Natural killer cell (primary cell): ENCODE results near the gene DGKA. TPM values are rescaled to one million over a fixed set of nuclear protein-coding genes. Genes with fewer than 3 reads are reported as not detected.
"Not testable (repeated sequence)": the region's sequence is repeated elsewhere in the genome, so short reads cannot be mapped to it uniquely, and the experiment has no call there.

Experiments used
- ATAC-seq, 3 donors: fragments of 150-1000 bp in 2 of 3; fragments of 200-7000 bp in 1 of 3; cut with Tn5 transposase; 1 replicate in 1 of 3; 2 replicates in 2 of 3; pipeline ENCODE4 v1.10.0; 2021; ENCODE audit warnings: mild to moderate bottlenecking in 2 of 3, moderate library complexity in 2 of 3
- DNase-seq, 2 donors: peaks; one replicate each; pipeline versions ENCODE4 v3.0.0 to v3.0.0-alpha.2; 2013 to 2021; ENCODE audit warnings: mixed read lengths in 1 of 2
- H3K27ac ChIP-seq: one replicate; pipeline ENCODE4 v1.5.1; 2013; ENCODE audit warnings: mild to moderate bottlenecking, low read length
- H3K27me3 ChIP-seq: one replicate; pipeline ENCODE4 v1.6.1; 2013; ENCODE audit warnings: low read length; ENCODE audit not compliant: control insufficient read depth, insufficient read depth
- H3K36me3 ChIP-seq: one replicate; pipeline ENCODE4 v1.6.1; 2013; ENCODE audit warnings: low read length; ENCODE audit not compliant: control insufficient read depth, insufficient read depth
- H3K4me1 ChIP-seq: one replicate; pipeline ENCODE4 v1.6.1; 2013; ENCODE audit warnings: low read length; ENCODE audit not compliant: control insufficient read depth, insufficient read depth
- H3K4me3 ChIP-seq: one replicate; pipeline ENCODE4 v1.5.1; 2013; ENCODE audit warnings: low read length
- H3K9me3 ChIP-seq: one replicate; pipeline ENCODE4 v1.6.1; 2013; ENCODE audit warnings: low read length; ENCODE audit not compliant: control insufficient read depth, insufficient read depth
- H3K27ac Mint-ChIP-seq, 2 donors: one replicate each; pipeline ENCODE4 v1.8.0; 2022; ENCODE audit warnings: mild to moderate bottlenecking in 2 of 2, mixed read lengths in 2 of 2, moderate library complexity in 1 of 2
- H3K27me3 Mint-ChIP-seq, 2 donors: one replicate each; pipeline ENCODE4 v1.8.0; 2022; ENCODE audit warnings: low read depth in 2 of 2, mixed read lengths in 2 of 2
- H3K36me3 Mint-ChIP-seq: one replicate; pipeline ENCODE4 v1.8.0; 2022; ENCODE audit warnings: mixed read lengths
- H3K4me1 Mint-ChIP-seq, 2 donors: one replicate each; pipeline ENCODE4 v1.8.0; 2022; ENCODE audit warnings: mixed read lengths in 2 of 2
- H3K4me3 Mint-ChIP-seq: one replicate; pipeline ENCODE4 v1.8.0; 2022; ENCODE audit warnings: mild to moderate bottlenecking, moderate library complexity, mixed read lengths
- H3K9me3 Mint-ChIP-seq, 2 donors: one replicate each; pipeline ENCODE4 v1.8.0; 2022; ENCODE audit warnings: mixed read lengths in 2 of 2
- CTCF ChIP-seq: fragments of 200-600 bp; IDR thresholded peaks from one replicate; pipeline ENCODE4 v1.8.0; 2022; ENCODE audit warnings: antibody characterized with exemption
- whole genome bisulfite sequencing: methylation state at CpG from one replicate; pipeline ENCODE4 v1.1.7; 2013; ENCODE audit warnings: missing lambda C conversion rate; ENCODE audit not compliant: insufficient coverage; 5-methylcytosine and 5-hydroxymethylcytosine counted together
- intact Hi-C: fragments of 100-400 bp; cut with micrococcal nuclease; formaldehyde crosslinking; loops from one replicate; pipeline ENCODE4 v1.14.2; 2022
- total RNA-seq, 4 donors: library from RNA; stranded (reverse); fragments of 120-200 nt in 1 of 4; gene quantifications; one replicate each; pipeline versions ENCODE4 v1.2.3 to v1.2.4, GENCODE V29; 2013 to 2022

The DGKA gene
- total RNA-seq, 3 donors from 2014 or later (not counting 1 experiment from before 2014, with no cell fraction given) = 137 to 145 (median 142) TPM

GRCh38 chr12:55908726-55909512, 22.0 kb upstream of the DGKA start:
- no peaks in the 10 kb centered on the region for H3K27me3 ChIP-seq
- no peaks in the 10 kb centered on the region for H3K4me1 ChIP-seq
- Mint-ChIP-seq H3K27me3 (no peaks in the 10 kb centered on the region), H3K4me1 (peaks cover 13 to 19% of the 10 kb centered on the region in 2 donors), H3K4me3 (no peak overlapping the region), H3K36me3 (peaks cover 11% of the 10 kb centered on the region), H3K9me3 (no peaks in the 10 kb centered on the region), H3K27ac (peak overlapping the region in 1 of 2 donors; percentile 27)
- no peak overlapping the region for H3K27ac ChIP-seq
- intact Hi-C loops = no loop called here
- 97% methylated on average over 7 of the region's 8 CpGs for WGBS
- no peak for TF ChIP-seq CTCF
- no peak overlapping the region for H3K4me3 ChIP-seq
- H3K9me3 ChIP-seq = no peaks in the 10 kb centered on the region
- DNase-seq = no peak
- H3K36me3 ChIP-seq = peaks cover 11% of the 10 kb centered on the region
- no peak for ATAC-seq

- ATAC-seq = no peak
- no CpG with 5 or more reads among the region's 2 CpGs for WGBS
Observed at GRCh38 chr12:55909513-55909884, 21.5 kb upstream of the DGKA start.

GRCh38 chr12:55912908-55913307, 18.1 kb upstream of the DGKA start:
- Mint-ChIP-seq H3K9me3 (no peaks in the 10 kb centered on the region), H3K36me3 (peaks cover 14% of the 10 kb centered on the region), H3K4me1 (peaks cover 27 to 28% of the 10 kb centered on the region in 2 donors), H3K27ac (peak overlapping the region; percentile 44 to 63), H3K4me3 (no peak overlapping the region), H3K27me3 (no peaks in the 10 kb centered on the region)
- WGBS = 97% methylated on average over 4 of the region's 4 CpGs
- intact Hi-C loops = no loop called here
- H3K4me3 ChIP-seq = no peak overlapping the region
- H3K4me1 ChIP-seq = no peaks in the 10 kb centered on the region
- no peaks in the 10 kb centered on the region for H3K27me3 ChIP-seq
- ATAC-seq (no peak), DNase-seq (no peak)
- no peak overlapping the region for H3K27ac ChIP-seq
- peaks cover 22% of the 10 kb centered on the region for H3K36me3 ChIP-seq
- no peak for TF ChIP-seq CTCF
- H3K9me3 ChIP-seq = no peaks in the 10 kb centered on the region

More at GRCh38 chr12:55909513-55909884, 21.5 kb upstream of the DGKA start:
- Histone ChIP-seq H3K9me3 (no peaks in the 10 kb centered on the region), H3K36me3 (peaks cover 17% of the 10 kb centered on the region), H3K27ac (no peak overlapping the region), H3K27me3 (no peaks in the 10 kb centered on the region), H3K4me3 (no peak overlapping the region), H3K4me1 (no peaks in the 10 kb centered on the region)
- no peak for TF ChIP-seq CTCF
- Mint-ChIP-seq H3K36me3 (peaks cover 14% of the 10 kb centered on the region), H3K27ac (no peak overlapping the region), H3K4me1 (peaks cover 19 to 24% of the 10 kb centered on the region in 2 donors), H3K4me3 (no peak overlapping the region), H3K9me3 (no peaks in the 10 kb centered on the region), H3K27me3 (no peaks in the 10 kb centered on the region)
- intact Hi-C loops = no loop called here
- no peak for DNase-seq

GRCh38 chr12:55915482-55915859, 15.5 kb upstream of the DGKA start:
- peaks cover 19 to 24% of the 10 kb centered on the region in 2 donors for H3K4me1 Mint-ChIP-seq
- peaks cover 14% of the 10 kb centered on the region for H3K36me3 Mint-ChIP-seq
- Histone ChIP-seq H3K27me3 (no peaks in the 10 kb centered on the region), H3K4me1 (no peaks in the 10 kb centered on the region), H3K9me3 (no peaks in the 10 kb centered on the region), H3K36me3 (peaks cover 23% of the 10 kb centered on the region), H3K27ac (no peak overlapping the region), H3K4me3 (no peak overlapping the region)
- peak overlapping the region in 1 of 2 donors; percentile 2 for H3K27ac Mint-ChIP-seq
- TF ChIP-seq CTCF = no peak
- no peaks in the 10 kb centered on the region for H3K27me3 Mint-ChIP-seq
- no peak for ATAC-seq
- intact Hi-C loops = no loop called here
- no peaks in the 10 kb centered on the region for H3K9me3 Mint-ChIP-seq
- 69% methylated on average over 2 of the region's 3 CpGs for WGBS
- no peak overlapping the region for H3K4me3 Mint-ChIP-seq
- no peak for DNase-seq

- H3K9me3 ChIP-seq, H3K4me1 ChIP-seq, ATAC-seq, H3K27me3 ChIP-seq, H3K4me3 Mint-ChIP-seq, H3K36me3 Mint-ChIP-seq, H3K27ac ChIP-seq, H3K4me3 ChIP-seq, DNase-seq, H3K27ac Mint-ChIP-seq, H3K9me3 Mint-ChIP-seq, H3K27me3 Mint-ChIP-seq, intact Hi-C loops: not testable (repeated sequence)
- H3K36me3 ChIP-seq = peaks cover 18% of the 10 kb centered on the region
- H3K4me1 Mint-ChIP-seq = peaks cover 14 to 26% of the 10 kb centered on the region in 2 donors
- WGBS = 88% methylated on average over 3 of the region's 3 CpGs
Observed at GRCh38 chr12:55919032-55919431, 11.9 kb upstream of the DGKA start.
